ENCODE results near the gene HERPUD1.

DNA sequence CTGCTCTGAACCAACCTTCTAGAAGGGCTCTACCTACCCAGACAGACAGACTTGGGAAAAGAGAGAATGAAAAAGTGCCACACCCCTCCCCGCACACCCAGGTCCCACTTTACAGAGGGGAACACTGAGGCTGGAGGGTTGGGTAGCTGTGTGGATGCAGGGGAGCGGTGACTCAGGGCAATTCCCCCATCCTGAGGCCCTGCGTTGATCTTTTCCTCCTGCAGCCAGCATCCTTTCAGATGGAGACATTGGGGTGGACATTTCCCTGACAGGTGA is 39.8 kb downstream of the HERPUD1 start:
- TF ChIP-seq, protein P1, sequence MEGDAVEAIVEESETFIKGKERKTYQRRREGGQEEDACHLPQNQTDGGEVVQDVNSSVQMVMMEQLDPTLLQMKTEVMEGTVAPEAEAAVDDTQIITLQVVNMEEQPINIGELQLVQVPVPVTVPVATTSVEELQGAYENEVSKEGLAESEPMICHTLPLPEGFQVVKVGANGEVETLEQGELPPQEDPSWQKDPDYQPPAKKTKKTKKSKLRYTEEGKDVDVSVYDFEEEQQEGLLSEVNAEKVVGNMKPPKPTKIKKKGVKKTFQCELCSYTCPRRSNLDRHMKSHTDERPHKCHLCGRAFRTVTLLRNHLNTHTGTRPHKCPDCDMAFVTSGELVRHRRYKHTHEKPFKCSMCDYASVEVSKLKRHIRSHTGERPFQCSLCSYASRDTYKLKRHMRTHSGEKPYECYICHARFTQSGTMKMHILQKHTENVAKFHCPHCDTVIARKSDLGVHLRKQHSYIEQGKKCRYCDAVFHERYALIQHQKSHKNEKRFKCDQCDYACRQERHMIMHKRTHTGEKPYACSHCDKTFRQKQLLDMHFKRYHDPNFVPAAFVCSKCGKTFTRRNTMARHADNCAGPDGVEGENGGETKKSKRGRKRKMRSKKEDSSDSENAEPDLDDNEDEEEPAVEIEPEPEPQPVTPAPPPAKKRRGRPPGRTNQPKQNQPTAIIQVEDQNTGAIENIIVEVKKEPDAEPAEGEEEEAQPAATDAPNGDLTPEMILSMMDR (IDR thresholded peaks at IDR 0.05; ENCODE audit: borderline replicate concordance, extremely low read depth, low read length, poor library complexity, severe bottlenecking) = no peak
- no peak for TF ChIP-seq EZH2 (IDR thresholded peaks at IDR 0.05; ENCODE audit: borderline replicate concordance, low read depth, low read length, severe bottlenecking)
